NCI-H82 treated with DMSO at 0.1 percent for 48 hours (cell line): ENCODE results near the gene ACOD1.
"Not testable (repeated sequence)": the region's sequence is repeated elsewhere in the genome, so short reads cannot be mapped to it uniquely, and the experiment has no call there.

Experiments used
- DNase-seq: peaks from one replicate; lab custom pipeline; 2025; ENCODE audit not compliant: unreplicated experiment; lab: John Stamatoyannopoulos, UW

The ACOD1 gene

DNA sequence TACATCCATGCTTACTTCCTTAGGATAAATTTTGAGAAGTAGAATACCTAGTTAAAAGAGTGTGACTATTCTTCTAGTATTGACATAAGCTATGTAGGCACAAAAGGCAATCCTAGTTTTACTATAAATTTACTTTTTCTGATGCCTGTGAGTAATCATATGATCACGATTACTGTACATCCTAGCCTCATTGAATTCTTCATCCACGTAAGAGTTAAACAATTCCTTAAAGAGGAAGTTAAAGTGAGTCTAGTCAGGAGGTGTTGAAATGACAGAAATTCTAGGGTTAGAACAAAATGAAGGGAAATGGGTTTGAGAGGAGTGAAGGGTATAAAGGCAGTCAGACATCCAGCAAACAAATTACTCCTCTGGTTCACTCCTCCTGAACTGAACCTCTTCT, at the start of gene ACOD1:
TSS of gene ACOD1 (plus strand) at position 363 of the 400 bp plus-strand sequence. CDS start 48 bp downstream, outside the sequence.
- DNase-seq: no peak

GRCh38 chr13:76899066-76899465, 49.2 kb upstream of the ACOD1 start:
- DNase-seq: not testable (repeated sequence)

DNA sequence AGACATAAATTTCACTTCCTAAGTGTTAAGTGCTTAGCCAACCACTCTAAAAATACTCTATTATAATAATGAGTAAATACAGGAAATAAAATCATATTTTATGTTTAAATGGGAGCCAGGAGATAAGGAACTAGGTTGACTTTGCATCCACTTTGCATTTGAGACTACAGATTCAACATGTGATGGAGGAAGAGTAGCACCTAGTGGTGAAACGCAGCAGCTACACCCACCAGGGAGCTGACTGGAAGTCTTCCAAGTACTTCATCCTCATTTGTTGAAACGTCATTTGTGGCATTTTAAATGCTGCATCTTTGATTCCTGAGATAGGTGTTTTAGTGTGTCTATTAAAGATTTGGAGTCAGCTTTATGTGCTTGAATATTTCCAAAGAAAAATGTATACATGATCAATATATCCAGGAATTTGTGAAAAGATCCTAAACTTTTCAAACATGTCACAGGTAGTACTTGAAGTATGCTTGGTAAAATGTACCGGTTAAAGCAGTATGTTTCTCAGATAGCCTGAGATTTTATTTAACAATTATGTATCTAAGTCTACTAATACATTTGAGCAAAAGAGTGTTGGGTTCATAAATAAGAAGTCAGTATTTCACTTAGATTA, 44.7 kb upstream of the ACOD1 start:
- DNase-seq: peak; percentile 63

GRCh38 chr13:76904507-76904906, 43.8 kb upstream of the ACOD1 start:
- no peak for DNase-seq

DNA sequence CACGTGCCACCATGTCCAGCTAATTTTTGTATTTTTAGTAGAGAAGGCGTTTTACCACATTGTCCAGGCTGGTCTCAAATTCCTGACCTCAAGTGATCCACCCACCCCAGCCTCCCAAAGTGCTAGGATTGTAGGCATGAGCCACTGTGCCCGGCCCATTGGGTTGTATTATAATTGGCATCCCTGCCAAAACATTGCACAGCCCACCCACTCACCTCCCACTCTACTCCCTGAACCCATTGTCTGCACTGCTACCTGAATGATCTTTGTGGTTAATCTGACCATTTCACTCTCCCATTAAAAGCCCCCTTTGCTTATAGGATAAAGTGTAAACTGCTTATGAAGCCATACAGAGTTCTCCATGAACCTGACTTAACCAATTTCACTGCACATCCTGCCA, 35.8 kb upstream of the ACOD1 start:
- DNase-seq: no peak

DNA sequence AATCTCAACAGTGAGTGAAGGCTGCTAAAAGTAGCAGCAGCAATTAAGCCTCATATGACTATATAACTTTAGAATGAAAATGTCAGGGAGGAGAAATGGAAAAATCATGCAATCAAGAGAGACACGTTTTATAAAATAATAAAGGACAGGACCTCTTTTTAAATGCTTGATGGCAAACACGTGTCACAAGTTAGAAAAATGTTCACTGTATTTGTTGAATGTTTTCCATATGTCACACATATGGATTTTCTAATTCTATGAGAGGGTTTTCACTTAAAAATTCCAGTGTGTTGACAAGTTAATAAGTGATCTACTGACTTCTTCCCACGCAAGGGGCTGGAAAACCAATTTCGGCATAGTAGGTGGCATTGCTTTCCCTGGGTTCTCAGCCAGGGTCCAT, 34.4 kb upstream of the ACOD1 start:
- DNase-seq: no peak

GRCh38 chr13:76917095-76917494, 31.2 kb upstream of the ACOD1 start:
- DNase-seq: no peak

- not testable (repeated sequence) for DNase-seq
These were observed 30.4 kb upstream of the ACOD1 start for GRCh38 chr13:76917755-76918481.

GRCh38 chr13:76921516-76921915, 26.8 kb upstream of the ACOD1 start:
- DNase-seq: no peak

DNA sequence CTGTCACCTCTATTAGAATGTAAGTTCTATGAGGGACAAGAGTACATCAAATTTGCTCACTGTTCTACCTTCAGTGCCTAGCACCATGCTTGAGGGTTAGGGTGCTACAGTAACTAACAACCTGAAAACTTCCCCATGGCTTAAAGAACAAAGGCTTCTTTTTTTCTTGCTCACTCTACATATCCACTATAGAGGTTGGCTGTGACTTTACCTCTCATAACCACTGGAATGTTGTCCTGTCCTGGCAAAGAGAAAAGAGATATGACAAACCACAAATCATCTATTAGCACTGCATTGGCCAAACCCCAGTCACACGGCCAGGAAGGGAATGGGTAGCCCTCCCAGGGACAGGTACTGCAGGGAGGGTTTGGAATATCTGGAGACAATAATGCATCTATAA, 23.2 kb upstream of the ACOD1 start:
- DNase-seq: no peak

DNA sequence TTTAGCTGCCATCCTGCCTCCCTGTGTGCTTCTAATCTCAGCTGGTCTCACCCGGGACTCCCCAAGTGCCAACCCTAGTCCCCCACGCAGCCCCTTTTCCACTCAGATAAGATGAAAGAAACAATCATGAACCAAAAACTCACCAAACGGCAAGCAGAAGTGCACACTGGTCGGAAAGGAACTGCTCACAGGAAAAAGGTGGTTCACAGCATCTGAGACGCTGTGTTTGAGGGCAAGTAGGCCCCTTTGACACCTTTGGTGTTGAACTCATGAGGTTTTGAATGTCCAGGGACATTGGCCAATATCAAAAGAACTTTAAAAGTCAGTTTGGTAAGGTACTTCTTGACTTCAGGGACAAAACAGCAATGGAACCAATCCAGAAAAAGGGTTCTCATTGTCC, 20.4 kb upstream of the ACOD1 start:
- no peak for DNase-seq

GRCh38 chr13:76928456-76928855, 19.9 kb upstream of the ACOD1 start:
- no peak for DNase-seq

DNA sequence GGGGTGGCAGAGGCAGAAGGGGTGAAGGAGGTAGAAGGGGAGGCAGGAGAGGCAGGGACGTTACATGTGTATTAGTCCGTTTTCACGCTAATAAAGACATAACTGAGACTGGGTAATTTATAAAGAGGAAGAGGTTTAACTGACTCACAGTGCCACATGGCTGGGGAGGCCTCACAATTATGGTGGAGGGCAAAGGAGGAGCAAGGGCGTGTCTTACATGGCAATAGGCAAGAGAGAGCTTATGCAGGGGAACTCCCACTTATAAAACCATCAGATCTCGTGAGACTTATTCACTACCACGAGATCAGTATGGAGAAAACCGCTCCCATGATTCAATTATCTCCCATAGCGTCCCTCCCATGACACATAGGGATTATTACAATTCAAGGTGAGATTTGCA, 19.0 kb upstream of the ACOD1 start:
- no peak for DNase-seq

- DNase-seq: no peak
These were observed 18.4 kb upstream of the ACOD1 start for GRCh38 chr13:76929851-76930374.

DNA sequence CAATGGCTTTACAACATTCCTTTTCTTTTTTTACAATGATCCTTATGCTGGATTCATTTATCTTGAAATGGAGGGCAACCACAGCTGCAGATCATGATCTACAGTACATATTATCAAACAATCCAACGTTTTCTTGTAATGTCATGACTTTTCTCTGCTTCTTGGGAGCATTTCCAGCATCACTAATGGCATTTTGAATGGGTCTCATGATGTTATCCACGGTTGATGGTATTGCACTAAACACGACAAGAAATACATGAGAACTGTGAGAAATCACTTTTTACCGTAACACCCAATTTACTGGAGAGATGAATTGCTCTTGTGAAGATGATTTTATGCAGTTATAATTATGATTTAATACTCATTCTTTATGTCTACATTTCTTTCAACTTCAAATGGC, 16.2 kb upstream of the ACOD1 start:
- no peak for DNase-seq

DNA sequence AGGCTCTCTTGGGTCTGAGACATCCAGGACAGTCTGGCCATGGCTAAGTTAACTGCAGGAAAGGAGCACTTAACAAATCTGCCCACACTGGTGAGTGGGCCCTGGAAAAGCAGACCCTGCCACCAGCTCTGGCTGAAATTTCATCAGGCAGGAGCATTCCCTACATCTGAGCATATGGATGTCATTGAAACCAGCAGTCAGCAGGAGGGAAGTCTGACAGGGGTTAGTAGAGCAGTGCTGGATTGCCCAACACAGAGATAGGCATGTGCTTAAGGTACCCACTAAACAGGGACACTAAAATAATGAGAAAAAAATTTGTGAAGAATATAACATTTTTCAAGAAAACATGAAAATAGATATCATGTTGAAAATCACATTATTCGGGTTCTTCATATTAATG, 13.6 kb upstream of the ACOD1 start:
- no peak for DNase-seq

- DNase-seq: no peak
These were observed 11.5 kb upstream of the ACOD1 start for GRCh38 chr13:76936763-76937162.

DNA sequence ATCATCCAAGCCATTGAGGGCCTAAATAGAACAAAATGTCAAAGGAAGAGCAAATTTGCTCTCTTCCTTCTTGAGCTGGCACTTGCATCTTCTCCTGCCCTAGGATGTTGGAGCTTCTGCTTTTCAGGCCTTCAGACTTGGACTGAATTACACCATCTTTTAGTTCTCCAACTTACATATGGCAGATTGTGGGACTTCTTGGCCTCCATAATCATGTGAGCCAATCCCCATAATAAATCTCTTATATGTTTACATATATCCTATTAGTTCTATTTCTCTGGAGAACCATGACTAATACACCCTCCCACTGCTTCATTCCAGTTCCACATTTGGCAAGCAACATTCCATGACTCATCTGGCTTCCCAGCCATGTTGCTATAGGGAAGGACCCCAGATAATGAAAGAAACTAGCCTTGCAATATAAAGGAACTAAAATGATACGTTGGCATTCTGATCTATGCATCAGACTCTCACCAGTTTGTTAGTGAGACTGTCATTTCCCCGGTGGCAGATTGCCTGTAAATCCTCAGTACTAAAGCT, 11.0 kb upstream of the ACOD1 start:
- no peak for DNase-seq

GRCh38 chr13:76939215-76939614, 9.1 kb upstream of the ACOD1 start:
- DNase-seq: no peak

DNA sequence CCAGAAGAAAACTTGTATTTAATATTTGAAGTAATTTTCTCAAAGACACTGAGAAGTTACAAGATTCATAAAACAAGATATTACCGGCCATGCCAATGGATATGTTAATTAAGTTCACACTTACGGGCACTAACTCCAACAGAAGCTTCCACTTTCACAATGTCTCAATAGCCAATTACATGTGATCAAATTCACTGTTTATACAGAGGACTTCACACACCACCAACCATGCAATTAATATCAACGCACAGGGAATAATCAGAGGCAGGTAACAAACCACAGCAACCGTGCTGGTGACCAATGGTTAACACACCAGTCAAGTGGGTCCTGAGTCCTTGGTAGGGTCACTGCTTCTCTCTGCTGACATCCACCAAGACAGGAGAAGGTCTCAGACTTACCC, 5.9 kb upstream of the ACOD1 start:
- no peak for DNase-seq

GRCh38 chr13:76943646-76944045, 4.7 kb upstream of the ACOD1 start:
- DNase-seq: no peak

- DNase-seq: no peak
These were observed 3.9 kb upstream of the ACOD1 start for GRCh38 chr13:76944456-76944855.
